Measurements from ENCODE around the gene KCTD4.

DNA sequence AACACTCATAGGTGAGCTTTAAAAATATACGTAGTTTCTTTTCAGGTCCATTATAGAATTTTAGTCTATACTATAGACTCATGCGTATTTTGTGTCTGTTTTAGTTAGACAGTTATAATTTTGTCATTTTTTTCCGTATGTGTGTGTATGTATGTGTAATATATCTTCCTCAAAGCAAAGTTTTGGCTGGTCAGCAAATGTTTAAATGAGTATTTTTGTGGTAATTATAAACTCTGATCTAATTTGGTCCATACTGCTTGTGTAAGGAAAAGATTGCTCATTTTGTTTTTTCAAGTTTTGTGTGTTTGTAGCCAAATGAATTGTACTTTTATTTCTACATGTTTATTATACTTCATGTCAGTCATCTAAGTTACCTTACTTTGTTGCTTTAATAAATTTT is 20.5 kb downstream of the KCTD4 start:
- TF ChIP-seq, protein P1, sequence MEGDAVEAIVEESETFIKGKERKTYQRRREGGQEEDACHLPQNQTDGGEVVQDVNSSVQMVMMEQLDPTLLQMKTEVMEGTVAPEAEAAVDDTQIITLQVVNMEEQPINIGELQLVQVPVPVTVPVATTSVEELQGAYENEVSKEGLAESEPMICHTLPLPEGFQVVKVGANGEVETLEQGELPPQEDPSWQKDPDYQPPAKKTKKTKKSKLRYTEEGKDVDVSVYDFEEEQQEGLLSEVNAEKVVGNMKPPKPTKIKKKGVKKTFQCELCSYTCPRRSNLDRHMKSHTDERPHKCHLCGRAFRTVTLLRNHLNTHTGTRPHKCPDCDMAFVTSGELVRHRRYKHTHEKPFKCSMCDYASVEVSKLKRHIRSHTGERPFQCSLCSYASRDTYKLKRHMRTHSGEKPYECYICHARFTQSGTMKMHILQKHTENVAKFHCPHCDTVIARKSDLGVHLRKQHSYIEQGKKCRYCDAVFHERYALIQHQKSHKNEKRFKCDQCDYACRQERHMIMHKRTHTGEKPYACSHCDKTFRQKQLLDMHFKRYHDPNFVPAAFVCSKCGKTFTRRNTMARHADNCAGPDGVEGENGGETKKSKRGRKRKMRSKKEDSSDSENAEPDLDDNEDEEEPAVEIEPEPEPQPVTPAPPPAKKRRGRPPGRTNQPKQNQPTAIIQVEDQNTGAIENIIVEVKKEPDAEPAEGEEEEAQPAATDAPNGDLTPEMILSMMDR (IDR thresholded peaks at IDR 0.05), result no peak
- TF ChIP-seq POLR2A (IDR thresholded peaks at IDR 0.05), result no peak

All from heart left ventricle (tissue), 13 donors.